GM18499 (cell line): Measurements from ENCODE around the gene INHBE.
"Not testable (repeated sequence)": the region's sequence is repeated elsewhere in the genome, so short reads cannot be mapped to it uniquely, and the experiment has no call there.

Experiments used
- ATAC-seq: cut with Tn5 transposase; IDR thresholded peaks from one replicate; pipeline ENCODE4 v1.9.1; 2021; ENCODE audit warnings: moderate number of reproducible peaks; ENCODE audit not compliant: insufficient read depth, unreplicated experiment

The INHBE gene

GRCh38 chr12:57439762-57440266, 15.3 kb upstream of the INHBE start:
- ATAC-seq, result no peak

- not testable (repeated sequence) for ATAC-seq
These were observed 13.7 kb upstream of the INHBE start for GRCh38 chr12:57441393-57441792.

GRCh38 chr12:57441846-57442427, 13.2 kb upstream of the INHBE start:
- ATAC-seq, result no peak

- not testable (repeated sequence) for ATAC-seq
These were observed 10.8 kb upstream of the INHBE start for GRCh38 chr12:57444337-57444736.

- no peak for ATAC-seq
These were observed 10.4 kb upstream of the INHBE start for GRCh38 chr12:57444744-57445143.

DNA sequence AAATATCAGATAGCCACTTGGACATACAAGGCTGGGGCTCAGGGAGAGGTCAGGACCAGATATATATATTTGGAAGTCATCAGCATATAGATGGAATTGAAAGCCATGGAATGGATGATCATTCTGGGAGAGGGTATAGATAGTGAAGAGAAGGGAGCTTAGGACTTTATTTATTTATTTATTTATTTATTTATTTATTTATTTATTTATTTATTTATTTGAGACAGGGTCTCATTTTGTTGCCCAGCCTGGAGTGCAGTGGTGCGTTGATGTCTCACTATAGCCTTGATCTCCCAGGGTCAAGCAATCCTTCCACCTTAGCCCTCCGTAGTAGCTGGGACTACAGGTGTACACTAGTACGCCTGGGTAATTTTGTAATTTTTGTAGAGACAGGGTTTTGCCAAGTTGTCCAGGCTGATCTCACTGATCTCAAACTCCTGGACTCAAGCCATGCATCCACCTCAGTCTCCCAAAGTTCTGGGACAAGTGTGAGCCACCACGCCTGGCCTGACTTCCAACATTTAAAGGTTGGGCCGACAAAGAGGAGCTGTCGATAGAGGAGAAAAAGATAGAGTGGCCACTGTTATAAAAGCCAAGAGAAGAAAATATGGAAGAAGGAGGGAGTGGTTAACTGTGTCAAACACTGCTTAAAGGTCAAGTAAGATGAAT, 8.7 kb upstream of the INHBE start:
- ATAC-seq, result no peak

- ATAC-seq, result no peak
These were observed 6.4 kb upstream of the INHBE start for GRCh38 chr12:57448669-57449068.

DNA sequence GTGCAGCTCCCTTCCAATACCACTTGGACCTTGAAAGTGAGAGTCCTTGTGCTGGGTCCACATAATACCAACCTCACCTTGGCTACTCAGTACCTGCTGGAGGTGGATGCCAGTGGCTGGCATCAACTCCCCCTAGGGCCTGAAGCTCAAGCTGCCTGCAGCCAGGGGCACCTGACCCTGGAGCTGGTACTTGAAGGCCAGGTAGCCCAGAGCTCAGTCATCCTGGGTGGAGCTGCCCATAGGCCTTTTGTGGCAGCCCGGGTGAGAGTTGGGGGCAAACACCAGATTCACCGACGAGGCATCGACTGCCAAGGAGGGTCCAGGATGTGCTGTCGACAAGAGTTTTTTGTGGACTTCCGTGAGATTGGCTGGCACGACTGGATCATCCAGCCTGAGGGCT, 5.7 kb upstream of the INHBE start:
- ATAC-seq, result no peak

- ATAC-seq, result no peak
These were observed 5.0 kb upstream of the INHBE start for GRCh38 chr12:57450057-57450456.

DNA sequence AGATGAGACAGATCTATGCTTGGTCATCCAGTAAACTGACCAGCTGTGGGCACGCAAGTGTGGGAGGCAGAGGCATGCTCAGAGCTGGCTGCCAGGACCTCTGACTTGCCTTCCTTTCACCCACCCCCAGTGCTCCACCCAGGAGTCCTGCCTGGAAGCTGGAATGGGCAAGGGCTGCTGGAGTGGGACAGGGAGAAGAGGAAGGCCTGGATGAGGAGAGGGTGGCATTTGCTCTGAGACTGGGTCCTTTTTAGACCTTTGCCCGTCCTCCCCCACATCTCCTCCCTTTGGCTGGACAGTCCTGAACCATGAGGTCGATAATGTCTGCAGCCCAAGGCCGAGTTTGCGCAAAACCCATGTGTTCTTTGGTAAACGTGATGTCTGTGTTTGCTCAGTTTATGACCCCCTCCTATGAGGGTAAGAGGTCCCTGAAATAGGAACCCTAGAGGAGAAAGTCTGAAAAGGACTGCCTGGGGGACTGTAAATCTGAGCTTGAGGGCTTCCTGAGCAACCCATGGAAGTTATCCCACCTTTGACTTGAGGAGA, 3.8 kb upstream of the INHBE start:
- no peak for ATAC-seq

DNA sequence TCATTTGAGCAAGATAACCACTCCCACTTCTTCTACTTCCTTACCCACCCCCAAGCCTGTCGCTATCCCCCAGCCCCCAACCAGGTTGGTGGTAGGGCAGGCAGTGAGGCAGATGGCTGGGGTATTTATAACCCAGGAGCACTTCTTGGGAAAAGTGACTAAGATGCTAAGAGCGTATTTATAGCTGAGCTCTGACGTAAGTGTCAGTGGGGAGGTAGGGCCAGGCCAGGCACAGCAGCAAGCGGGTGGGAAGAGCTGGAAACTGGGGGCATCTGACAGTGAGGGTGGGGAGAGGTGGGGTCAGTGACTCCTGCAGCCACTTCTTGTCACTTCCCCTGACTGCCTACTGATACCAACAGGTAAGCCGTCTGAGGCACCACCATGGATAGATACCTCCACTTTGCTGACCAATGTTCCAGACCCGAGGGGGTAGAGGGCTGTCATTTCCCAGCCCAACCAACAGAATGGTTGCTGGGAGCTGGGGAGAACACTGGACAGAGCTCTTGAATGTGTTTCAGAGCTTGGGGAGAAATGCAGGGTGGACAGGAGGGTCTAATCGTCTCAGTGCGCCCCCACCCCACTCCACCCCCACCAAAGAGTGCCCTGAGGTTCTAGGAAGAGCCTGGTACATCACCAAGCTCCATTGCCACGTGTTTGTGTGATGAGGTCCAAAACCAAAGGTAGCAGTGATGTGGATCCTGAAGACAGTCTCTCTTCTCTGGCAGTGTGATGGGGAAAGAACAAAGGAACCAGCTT, 2.7 kb upstream of the INHBE start:
- ATAC-seq, result no peak

DNA sequence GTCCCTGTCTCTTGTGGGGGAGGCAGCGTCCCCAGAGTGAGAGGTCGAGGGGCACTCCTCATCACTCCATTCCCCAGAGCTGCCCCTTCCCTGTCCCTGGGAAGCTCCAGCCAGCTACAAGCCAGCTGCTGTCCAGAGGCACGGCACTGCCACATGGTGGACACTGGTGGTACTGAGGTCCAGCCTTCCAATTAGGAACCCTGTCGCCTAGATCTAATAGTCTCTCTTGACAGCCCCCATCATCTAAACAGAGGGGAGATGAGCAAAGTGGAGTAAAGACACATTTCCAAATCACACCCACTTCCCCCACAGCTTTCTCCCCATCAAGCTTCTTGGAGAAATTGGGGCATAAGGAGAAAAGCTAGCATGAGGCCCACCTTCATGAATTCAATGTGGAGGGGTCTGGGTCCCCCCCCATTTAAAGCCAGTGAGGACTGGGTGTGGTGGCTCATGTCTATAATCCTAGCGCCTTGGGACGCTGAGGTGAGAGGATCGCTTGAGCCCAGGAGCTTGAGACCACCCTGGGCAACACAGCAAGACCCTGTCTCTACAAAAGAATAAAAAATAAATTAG, 2.1 kb upstream of the INHBE start:
- no peak for ATAC-seq

GRCh38 chr12:57454213-57454565, 918 bp upstream of the INHBE start:
- ATAC-seq, result no peak

GRCh38 chr12:57455374-57456144, 452 bp downstream of the INHBE start:
- no peak for ATAC-seq

DNA sequence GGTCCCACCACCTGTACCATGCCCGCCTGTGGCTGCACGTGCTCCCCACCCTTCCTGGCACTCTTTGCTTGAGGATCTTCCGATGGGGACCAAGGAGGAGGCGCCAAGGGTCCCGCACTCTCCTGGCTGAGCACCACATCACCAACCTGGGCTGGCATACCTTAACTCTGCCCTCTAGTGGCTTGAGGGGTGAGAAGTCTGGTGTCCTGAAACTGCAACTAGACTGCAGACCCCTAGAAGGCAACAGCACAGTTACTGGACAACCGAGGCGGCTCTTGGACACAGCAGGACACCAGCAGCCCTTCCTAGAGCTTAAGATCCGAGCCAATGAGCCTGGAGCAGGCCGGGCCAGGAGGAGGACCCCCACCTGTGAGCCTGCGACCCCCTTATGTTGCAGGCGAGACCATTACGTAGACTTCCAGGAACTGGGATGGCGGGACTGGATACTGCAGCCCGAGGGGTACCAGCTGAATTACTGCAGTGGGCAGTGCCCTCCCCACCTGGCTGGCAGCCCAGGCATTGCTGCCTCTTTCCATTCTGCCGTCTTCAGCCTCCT, 1.1 kb downstream of the INHBE start:
- ATAC-seq, result no peak

GRCh38 chr12:57456737-57457490, 1.8 kb downstream of the INHBE start:
- ATAC-seq, result no peak

- ATAC-seq, result no peak
These were observed 3.6 kb downstream of the INHBE start for GRCh38 chr12:57458665-57459054.

DNA sequence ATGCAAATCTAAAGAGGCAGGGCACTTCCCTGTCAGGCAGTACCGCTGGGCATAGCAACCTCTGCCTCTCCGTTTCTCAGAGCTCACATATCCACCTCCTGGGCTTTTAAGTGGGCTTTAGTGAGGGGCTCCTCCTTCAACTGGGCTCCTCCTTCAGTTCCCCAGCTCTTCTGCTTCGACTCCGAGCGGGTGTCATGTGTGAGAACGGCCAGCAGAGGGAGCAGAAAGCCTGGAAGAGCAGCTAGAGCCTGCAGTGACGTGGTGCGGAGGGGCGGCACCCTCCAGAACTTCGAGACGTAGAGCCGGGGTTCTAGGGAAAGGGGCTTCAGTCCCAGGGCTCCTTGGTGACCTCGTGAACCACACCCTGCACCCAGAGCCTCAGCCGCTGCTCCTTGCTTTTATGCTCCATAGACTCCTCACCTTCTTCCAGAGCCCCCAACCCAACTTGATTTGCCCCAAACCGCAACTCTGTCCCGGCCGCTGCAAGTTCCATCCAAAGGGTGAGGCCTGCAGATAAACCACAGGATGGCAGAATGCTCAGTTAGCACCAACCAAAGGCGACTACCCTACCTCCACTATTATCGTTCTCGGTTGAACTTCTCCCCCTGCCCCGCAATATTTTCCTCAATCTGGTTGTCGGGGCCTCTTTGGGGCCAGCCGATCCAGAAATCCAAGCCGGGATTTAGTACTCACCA, 4.1 kb downstream of the INHBE start:
- ATAC-seq, result peak; percentile 36
